ENCODE measurements around the gene GMPR2. TPM values are rescaled to one million over a fixed set of nuclear protein-coding genes. Genes with fewer than 3 reads are reported as not detected.

GMPR2 gene
- 10 to 100 TPM; 63.6 to 69.6 TPM for total RNA-seq
- 100 to 1,000 TPM in 4 of 6 donors, 10 to 100 TPM in 2; 96.6 to 117 (median 114) TPM for polyA plus RNA-seq (ENCODE audit: insufficient read length in 6 of 6)
- long read RNA-seq, donor 1, transcript GMPR2-203 (10 exons, 1,652 nt), result minor isoform, 11 of 70 reads
- long read RNA-seq, donor 1, transcript GMPR2-204 (9 exons, 1,864 nt), result minor isoform, 7 of 70 reads
- long read RNA-seq, donor 1, transcript GMPR2-223 (10 exons, 1,893 nt), result minor isoform, 12 of 70 reads
- long read RNA-seq, donor 1, transcript GMPR2-207 (2 exons, 469 nt), result major isoform, 24 of 70 reads
- long read RNA-seq, donor 1, partial matches to known transcripts, result 12 of 70 reads
- long read RNA-seq, donor 1, other reads (novel, unspliced or antisense), result 0 of 70 reads
- long read RNA-seq, donor 2, transcript GMPR2-203 (10 exons, 1,652 nt), result minor isoform, 9 of 50 reads
- long read RNA-seq, donor 2, transcript GMPR2-207 (2 exons, 469 nt), result major isoform, 12 of 50 reads
- long read RNA-seq, donor 2, partial matches to known transcripts, result 20 of 50 reads
- long read RNA-seq, donor 2, other reads (novel, unspliced or antisense), result 0 of 50 reads
- long read RNA-seq, donor 3, transcript GMPR2-203 (10 exons, 1,652 nt), result minor isoform, 8 of 55 reads
- long read RNA-seq, donor 3, transcript GMPR2-207 (2 exons, 469 nt), result major isoform, 36 of 55 reads
- long read RNA-seq, donor 3, transcript GMPR2-223 (10 exons, 1,893 nt), result minor isoform, 6 of 55 reads
- long read RNA-seq, donor 3, partial matches to known transcripts, result 0 of 55 reads
- long read RNA-seq, donor 3, other reads (novel, unspliced or antisense), result 0 of 55 reads
- long read RNA-seq, donor 4, transcript GMPR2-203 (10 exons, 1,652 nt), result major isoform, 16 of 63 reads
- long read RNA-seq, donor 4, transcript GMPR2-223 (10 exons, 1,893 nt), result minor isoform, 13 of 63 reads
- long read RNA-seq, donor 4, transcript GMPR2-202 (10 exons, 1,972 nt), result minor isoform, 7 of 63 reads
- long read RNA-seq, donor 4, transcript GMPR2-204 (9 exons, 1,864 nt), result minor isoform, 10 of 63 reads
- long read RNA-seq, donor 4, partial matches to known transcripts, result 7 of 63 reads
- long read RNA-seq, donor 4, other reads (novel, unspliced or antisense), result 10 of 63 reads
- long read RNA-seq, donor 5, transcript GMPR2-223 (10 exons, 1,893 nt), result minor isoform, 6 of 63 reads
- long read RNA-seq, donor 5, transcript GMPR2-204 (9 exons, 1,864 nt), result minor isoform, 9 of 63 reads
- long read RNA-seq, donor 5, transcript GMPR2-203 (10 exons, 1,652 nt), result minor isoform, 8 of 63 reads
- long read RNA-seq, donor 5, transcript GMPR2-207 (2 exons, 469 nt), result major isoform, 27 of 63 reads
- long read RNA-seq, donor 5, partial matches to known transcripts, result 8 of 63 reads
- long read RNA-seq, donor 5, other reads (novel, unspliced or antisense), result 0 of 63 reads
- long read RNA-seq, donor 6, transcript GMPR2-203 (10 exons, 1,652 nt), result minor isoform, 12 of 66 reads
- long read RNA-seq, donor 6, transcript GMPR2-207 (2 exons, 469 nt), result major isoform, 38 of 66 reads
- long read RNA-seq, donor 6, partial matches to known transcripts, result 7 of 66 reads
- long read RNA-seq, donor 6, other reads (novel, unspliced or antisense), result 0 of 66 reads
- long read RNA-seq, donor 7, transcript GMPR2-207 (2 exons, 469 nt), result major isoform, 11 of 57 reads
- long read RNA-seq, donor 7, transcript GMPR2-202 (10 exons, 1,972 nt), result minor isoform, 6 of 57 reads
- long read RNA-seq, donor 7, partial matches to known transcripts, result 29 of 57 reads
- long read RNA-seq, donor 7, other reads (novel, unspliced or antisense), result 0 of 57 reads
- long read RNA-seq, donor 8, transcript GMPR2-207 (2 exons, 469 nt), result major isoform, 19 of 31 reads
- long read RNA-seq, donor 8, transcript GMPR2-223 (10 exons, 1,893 nt), result minor isoform, 6 of 31 reads
- long read RNA-seq, donor 8, partial matches to known transcripts, result 0 of 31 reads
- long read RNA-seq, donor 8, other reads (novel, unspliced or antisense), result 0 of 31 reads
- long read RNA-seq, donor 9, partial matches to known transcripts, result 0 of 2 reads
- long read RNA-seq, donor 9, other reads (novel, unspliced or antisense), result 0 of 2 reads
- long read RNA-seq, donor 10, transcript GMPR2-223 (10 exons, 1,893 nt), result major isoform, 23 of 66 reads
- long read RNA-seq, donor 10, transcript GMPR2-203 (10 exons, 1,652 nt), result minor isoform, 12 of 66 reads
- long read RNA-seq, donor 10, transcript GMPR2-204 (9 exons, 1,864 nt), result minor isoform, 8 of 66 reads
- long read RNA-seq, donor 10, transcript GMPR2-202 (10 exons, 1,972 nt), result minor isoform, 5 of 66 reads
- long read RNA-seq, donor 10, partial matches to known transcripts, result 5 of 66 reads
- long read RNA-seq, donor 10, other reads (novel, unspliced or antisense), result 12 of 66 reads
- long read RNA-seq, donor 11, transcript GMPR2-223 (10 exons, 1,893 nt), result minor isoform, 10 of 74 reads
- long read RNA-seq, donor 11, transcript GMPR2-203 (10 exons, 1,652 nt), result minor isoform, 5 of 74 reads
- long read RNA-seq, donor 11, transcript GMPR2-207 (2 exons, 469 nt), result major isoform, 41 of 74 reads
- long read RNA-seq, donor 11, transcript GMPR2-204 (9 exons, 1,864 nt), result minor isoform, 5 of 74 reads
- long read RNA-seq, donor 11, partial matches to known transcripts, result 9 of 74 reads
- long read RNA-seq, donor 11, other reads (novel, unspliced or antisense), result 0 of 74 reads
- long read RNA-seq, donor 12, transcript GMPR2-203 (10 exons, 1,652 nt), result minor isoform, 8 of 40 reads
- long read RNA-seq, donor 12, transcript GMPR2-207 (2 exons, 469 nt), result major isoform, 19 of 40 reads
- long read RNA-seq, donor 12, partial matches to known transcripts, result 0 of 40 reads
- long read RNA-seq, donor 12, other reads (novel, unspliced or antisense), result 0 of 40 reads

DNA sequence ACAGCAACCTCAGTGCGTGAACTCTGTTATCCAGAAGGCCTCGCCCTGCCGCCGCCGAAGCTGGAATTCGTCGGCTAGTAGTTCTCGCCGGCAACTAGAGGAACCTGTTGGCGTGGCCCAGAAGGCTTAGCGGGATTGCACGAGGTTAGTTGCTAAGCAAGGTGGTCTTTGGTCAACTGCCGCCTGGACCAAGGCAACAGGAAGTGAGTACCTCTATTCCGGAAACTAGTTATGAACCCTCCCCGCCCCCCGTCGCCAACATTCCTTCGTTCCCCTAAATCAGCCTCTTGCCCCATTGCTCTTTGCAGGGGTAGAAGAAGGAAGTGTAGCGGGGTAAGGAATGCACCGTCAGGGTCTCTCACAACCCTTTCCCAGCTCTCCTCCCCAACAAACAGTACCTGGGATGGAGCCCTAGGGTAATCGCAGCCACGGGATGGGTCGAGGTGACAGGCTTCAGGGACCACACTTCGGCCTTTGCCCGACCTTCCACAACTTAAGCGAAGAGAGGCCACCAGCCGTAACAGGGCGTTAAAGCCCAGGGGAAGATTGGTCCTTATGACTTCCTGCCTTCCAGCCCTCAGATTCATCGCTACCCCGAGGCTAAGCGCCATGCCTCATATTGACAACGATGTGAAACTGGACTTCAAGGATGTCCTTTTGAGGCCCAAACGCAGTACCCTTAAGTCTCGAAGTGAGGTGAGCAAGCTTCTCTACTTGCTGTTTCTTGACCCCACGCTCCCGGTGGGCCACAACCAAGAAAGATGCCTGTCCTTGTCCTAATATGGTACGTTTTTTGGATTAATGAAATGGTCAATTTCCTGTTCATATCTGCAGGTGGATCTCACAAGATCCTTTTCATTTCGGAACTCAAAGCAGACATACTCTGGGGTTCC lies at the start of gene GMPR2:
TSS of gene GMPR2 (plus strand) at position 285 of the 893 bp plus-strand sequence. CDS start at position 610, 325 bp downstream.
- Histone ChIP-seq H3K4me3 (peak within 1 kb of the TSS; percentile 80 to 84), H3K27me3 (no peaks in the 10 kb centered on the region), H3K27ac (peak within 1 kb of the TSS; percentile 93 to 99), H3K36me3 (peaks cover 0 to 34% of the 10 kb centered on the region in 2 donors), H3K4me1 (peaks cover 21 to 47% of the 10 kb centered on the region in 2 donors), H3K9me3 (no peaks in the 10 kb centered on the region)
- ATAC-seq (peak; percentile 68), DNase-seq (no peak)
- TF ChIP-seq CTCF (IDR thresholded peaks at IDR 0.05), result no peak
- intact Hi-C loops (cut with DNase I), result no loop called here

GRCh38 chr14:24183014-24183481 lies 49.7 kb upstream of the GMPR2 start:
- DNase-seq (peak in 1 of 4 donors; percentile 72), ATAC-seq (no peak)
- Histone ChIP-seq H3K9me3 (no peaks in the 10 kb centered on the region), H3K27me3 (no peaks in the 10 kb centered on the region), H3K4me1 (peaks cover 5 to 12% of the 10 kb centered on the region in 2 donors), H3K27ac (no peak overlapping the region), H3K36me3 (peaks cover 0 to 94% of the 10 kb centered on the region in 2 donors), H3K4me3 (no peak overlapping the region)
- intact Hi-C loops (cut with DNase I), result no loop called here
- no peak for TF ChIP-seq CTCF (IDR thresholded peaks at IDR 0.05)
